WTC11 (cell line): Measurements from ENCODE around the gene ABCG8. TPM values are rescaled to one million over a fixed set of nuclear protein-coding genes. Genes with fewer than 3 reads are reported as not detected.

Source experiments
- ATAC-seq: fragments of 200-7000 bp; cut with Tn5 transposase; 2 replicates; pipeline ENCODE4 v1.10.0; 2021; ENCODE audit warnings: mild to moderate bottlenecking, moderate library complexity
- CTCF ChIA-PET: fragments of 300-600 bp; sonication (Branson Sonifier 250); formaldehyde crosslinking; loops from one replicate; lab custom pipeline; 2021; ENCODE audit warnings: antibody characterized with exemption; lab: Charles Lee
- POLR2A ChIA-PET: fragments of 350-600 bp; sonication (Branson Sonifier 250); formaldehyde crosslinking; loops from one replicate; lab custom pipeline; 2021; ENCODE audit warnings: antibody characterized with exemption; lab: Charles Lee
- DNase-seq: peaks from one replicate; pipeline ENCODE4 v3.0.0; 2021; ENCODE audit warnings: low spot score
- H3K27ac Mint-ChIP-seq: 2 replicates; pipeline ENCODE4 v1.8.0; 2021; ENCODE audit warnings: mixed read lengths
- H3K27me3 Mint-ChIP-seq: 2 replicates; pipeline ENCODE4 v1.8.0; 2021; ENCODE audit warnings: low read depth, mild to moderate bottlenecking, moderate library complexity, mixed read lengths
- H3K36me3 Mint-ChIP-seq: 2 replicates; pipeline ENCODE4 v1.8.0; 2021; ENCODE audit warnings: mixed read lengths
- H3K4me1 Mint-ChIP-seq: 2 replicates; pipeline ENCODE4 v1.8.0; 2022; ENCODE audit warnings: mixed read lengths
- H3K4me3 Mint-ChIP-seq: 2 replicates; pipeline ENCODE4 v1.8.0; 2021; ENCODE audit warnings: mild to moderate bottlenecking, moderate library complexity, mixed read lengths
- H3K9me3 Mint-ChIP-seq: 2 replicates; pipeline ENCODE4 v1.8.0; 2021; ENCODE audit warnings: mixed read lengths
- AFF4 ChIP-seq: sonication (generic); formaldehyde crosslinking; IDR thresholded peaks from 2 replicates; pipeline ENCODE4 v1.8.1; 2023; ENCODE audit warnings: mild to moderate bottlenecking, missing genetic modification reagents, borderline replicate concordance
- ERG ChIP-seq: fragments of 250-450 bp; sonication (Bioruptor Pico); IDR thresholded peaks from 2 replicates; pipeline ENCODE4 v1.8.0; 2021; ENCODE audit warnings: mild to moderate bottlenecking
- ESRRA ChIP-seq: sonication (generic); formaldehyde crosslinking; IDR thresholded peaks from 2 replicates; pipeline ENCODE4 v1.8.1; 2022; ENCODE audit warnings: mild to moderate bottlenecking, missing genetic modification reagents, borderline replicate concordance
- ETV6 ChIP-seq: sonication (generic); formaldehyde crosslinking; IDR thresholded peaks from 2 replicates; pipeline ENCODE4 v1.8.1; 2022; ENCODE audit warnings: mild to moderate bottlenecking, missing genetic modification reagents
- FOXP1 ChIP-seq: sonication (generic); formaldehyde crosslinking; IDR thresholded peaks from 2 replicates; pipeline ENCODE4 v1.8.0; 2022; ENCODE audit warnings: missing genetic modification reagents, mild to moderate bottlenecking, moderate library complexity, borderline replicate concordance
- HMGA2 ChIP-seq: fragments of 250-450 bp; sonication (Bioruptor Pico); IDR thresholded peaks from 2 replicates; pipeline ENCODE4 v1.4.0; 2021; ENCODE audit warnings: mild to moderate bottlenecking, moderate library complexity
- IRF1 ChIP-seq: sonication (generic); formaldehyde crosslinking; IDR thresholded peaks from 2 replicates; pipeline ENCODE4 v1.8.0; 2023; ENCODE audit warnings: missing genetic modification reagents
- JUN ChIP-seq: sonication (generic); formaldehyde crosslinking; IDR thresholded peaks from 2 replicates; pipeline ENCODE4 v1.8.0; 2023; ENCODE audit warnings: mild to moderate bottlenecking, missing genetic modification reagents
- MLX ChIP-seq: sonication (generic); formaldehyde crosslinking; IDR thresholded peaks from 2 replicates; pipeline ENCODE4 v1.8.1; 2023; ENCODE audit warnings: mild to moderate bottlenecking, missing genetic modification reagents, moderate library complexity
- NFYB ChIP-seq: sonication (generic); formaldehyde crosslinking; conservative IDR thresholded peaks from 2 replicates; pipeline ENCODE4 v1.8.0; 2022; ENCODE audit warnings: low read depth, missing genetic modification reagents
- SMAD3 ChIP-seq: sonication (generic); formaldehyde crosslinking; IDR thresholded peaks from 2 replicates; pipeline ENCODE4 v1.8.0; 2022; ENCODE audit warnings: missing genetic modification reagents, mild to moderate bottlenecking, borderline replicate concordance
- TCF7 ChIP-seq: sonication (generic); formaldehyde crosslinking; IDR thresholded peaks from 2 replicates; pipeline ENCODE4 v1.8.0; 2022; ENCODE audit warnings: mild to moderate bottlenecking, low read depth, missing genetic modification reagents, moderate library complexity
- USF2 ChIP-seq: sonication (generic); formaldehyde crosslinking; IDR thresholded peaks from 2 replicates; pipeline ENCODE4 v1.8.1; 2023; ENCODE audit warnings: mild to moderate bottlenecking, missing genetic modification reagents, moderate library complexity
- ZBTB21 ChIP-seq: sonication (generic); formaldehyde crosslinking; IDR thresholded peaks from 2 replicates; pipeline ENCODE4 v1.8.1; 2023; ENCODE audit warnings: mild to moderate bottlenecking, missing genetic modification reagents, borderline replicate concordance
- ZNF121 ChIP-seq: sonication (generic); formaldehyde crosslinking; IDR thresholded peaks from 2 replicates; pipeline ENCODE4 v1.8.0; 2023; ENCODE audit warnings: missing genetic modification reagents
- ZNF671 ChIP-seq: fragments of 250-450 bp; sonication (Bioruptor Pico); IDR thresholded peaks from 2 replicates; pipeline ENCODE4 v1.8.0; 2021; ENCODE audit warnings: mild to moderate bottlenecking
- total RNA-seq: library from RNA; stranded (reverse); gene quantifications from 3 replicates; pipeline ENCODE4 v1.2.3, GENCODE V29; 2021

The ABCG8 gene
- total RNA-seq, 1 experiment from 2014 or later, result not detected

- ATAC-seq, result no peak
- Mint-ChIP-seq H3K27me3 (peaks cover 2% of the 10 kb centered on the region; the same call in 1 of the 2 replicates), H3K36me3 (no peaks in the 10 kb centered on the region), H3K9me3 (no peaks in the 10 kb centered on the region; the same call in 1 of the 2 replicates), H3K4me1 (peaks cover 6% of the 10 kb centered on the region), H3K4me3 (no peak overlapping the region), H3K27ac (no peak overlapping the region)
- CTCF ChIA-PET, result interaction anchor here (0.6 to 0.7 kb wide), 2 partner anchors 24 to 225 kb away, joined by 4 to 5 read pairs; no protein-coding TSS in a partner anchor
- DNase-seq, result no peak
- POLR2A ChIA-PET, result interaction anchor here (0.6 kb wide), 1 partner anchor 1148 kb away, joined by 3 read pairs; no protein-coding TSS in a partner anchor
- no peak for TF ChIP-seq ZNF671 (CRISPR knock-in tag)
- TF ChIP-seq ETV6 (CRISPR knock-in tag), result no peak
- no peak for TF ChIP-seq JUN (CRISPR knock-in tag)
- TF ChIP-seq SMAD3 (CRISPR knock-in tag), result no peak
- no peak for TF ChIP-seq ESRRA (CRISPR knock-in tag)
- TF ChIP-seq TCF7 (CRISPR knock-in tag), result no peak
- no peak for TF ChIP-seq ZNF121
- no peak for TF ChIP-seq HMGA2 (CRISPR knock-in tag)
- TF ChIP-seq ERG (CRISPR knock-in tag), result no peak
- TF ChIP-seq IRF1, result no peak
- TF ChIP-seq MLX, result no peak
Measured at GRCh38 chr2:43822839-43823238, 15.9 kb upstream of the ABCG8 start.

GRCh38 chr2:43823751-43824150 is 15.0 kb upstream of the ABCG8 start:
- H3K27me3 Mint-ChIP-seq, result peaks cover 2% of the 10 kb centered on the region; the same call in 1 of the 2 replicates
- no peaks in the 10 kb centered on the region for H3K36me3 Mint-ChIP-seq
- ATAC-seq (no peak), DNase-seq (no peak)
- peaks cover 6% of the 10 kb centered on the region for H3K4me1 Mint-ChIP-seq
- H3K9me3 Mint-ChIP-seq, result no peaks in the 10 kb centered on the region; the same call in 1 of the 2 replicates
- ChIA-PET CTCF (interaction anchor here (0.5 to 0.7 kb wide), 2 partner anchors 25 to 286 kb away, joined by 3 to 4 read pairs; no protein-coding TSS in a partner anchor), POLR2A (no interaction called here)
- no peak overlapping the region for H3K4me3 Mint-ChIP-seq
- H3K27ac Mint-ChIP-seq, result no peak overlapping the region
- TF ChIP-seq USF2 (CRISPR knock-in tag) (no peak), NFYB (CRISPR knock-in tag) (no peak), AFF4 (CRISPR knock-in tag) (no peak), FOXP1 (CRISPR knock-in tag) (no peak), ZBTB21 (CRISPR knock-in tag) (no peak)
